ENCODE data around the gene ETF1.

ETF1 gene

GRCh38 chr5:138466125-138466899 is 76.7 kb downstream of the ETF1 start:
- ChIA-PET POLR2A (interaction anchor here (1.3 to 2.7 kb wide), 7 partner anchors 14 to 77 kb away, joined by 3 to 15 read pairs (median 6); partner anchors contain the start of gene ETF1), CTCF (interaction anchor here (0.6 to 29.7 kb wide), 7 partner anchors 8 to 109 kb away, joined by 3 to 494 read pairs (median 3); partner anchors contain the start of genes HSPA9 and REEP2)
- 32% methylated on average over 32 of the region's 39 CpGs for WGBS (ENCODE audit: insufficient coverage)
- no peak for DNase-seq
- H3K27ac ChIP-seq (ENCODE audit: insufficient read depth in 1 of 2, low read depth in 1 of 2, low read length in 2 of 2, poor library complexity in 1 of 2, severe bottlenecking in 2 of 2), result no peak overlapping the region
- H3K36me3 ChIP-seq (ENCODE audit: control insufficient read depth in 4 of 4, insufficient read depth in 4 of 4, low read length in 3 of 4), result peaks cover 0 to 18% (median 7%) of the 10 kb centered on the region in 4 experiments
- H3K27me3 ChIP-seq (replicated peaks in 2 of 5; ENCODE audit: control insufficient read depth in 4 of 5, insufficient read depth in 5 of 5, low read length in 4 of 5), result peaks cover 0 to 24% (median 11%) of the 10 kb centered on the region in 5 experiments
- peaks cover 0 to 30% (median 23%) of the 10 kb centered on the region in 4 experiments for H3K4me1 ChIP-seq (ENCODE audit: control extremely low read depth in 1 of 4, control insufficient read depth in 4 of 4, insufficient read depth in 4 of 4, low read length in 3 of 4)
- peak overlapping the region; percentile 73 to 89 (median 80) for H3K4me3 ChIP-seq (ENCODE audit: control insufficient read depth in 1 of 7, extremely low read depth in 1 of 7, insufficient read depth in 4 of 7, low read depth in 2 of 7, low read length in 6 of 7)
- no peaks in the 10 kb centered on the region for H3K9me3 ChIP-seq (ENCODE audit: control extremely low read depth in 1 of 5, control insufficient read depth in 4 of 5, insufficient read depth in 2 of 5, low read depth in 1 of 5, low read length in 4 of 5)

- Histone ChIP-seq H3K27me3 (replicated peaks in 2 of 5; ENCODE audit: control insufficient read depth in 4 of 5, insufficient read depth in 5 of 5, low read length in 4 of 5) (peaks cover 0 to 24% (median 8%) of the 10 kb centered on the region in 5 experiments), H3K36me3 (ENCODE audit: control insufficient read depth in 4 of 4, insufficient read depth in 4 of 4, low read length in 3 of 4) (peaks cover 0 to 18% (median 7%) of the 10 kb centered on the region in 4 experiments), H3K4me1 (ENCODE audit: control extremely low read depth in 1 of 4, control insufficient read depth in 4 of 4, insufficient read depth in 4 of 4, low read length in 3 of 4) (peaks cover under 1 to 30% (median 23%) of the 10 kb centered on the region in 4 experiments), H3K9me3 (ENCODE audit: control extremely low read depth in 1 of 5, control insufficient read depth in 4 of 5, insufficient read depth in 2 of 5, low read depth in 1 of 5, low read length in 4 of 5) (no peaks in the 10 kb centered on the region), H3K27ac (ENCODE audit: insufficient read depth in 1 of 2, low read depth in 1 of 2, low read length in 2 of 2, poor library complexity in 1 of 2, severe bottlenecking in 2 of 2) (peak within 1 kb of the TSS; percentile 66 to 88), H3K4me3 (ENCODE audit: control insufficient read depth in 1 of 7, extremely low read depth in 1 of 7, insufficient read depth in 4 of 7, low read depth in 2 of 7, low read length in 6 of 7) (peak within 1 kb of the TSS; percentile 73 to 89 (median 80))
- 0% methylated on average over 82 of the region's 85 CpGs for WGBS (ENCODE audit: insufficient coverage)
- POLR2A ChIA-PET, result interaction anchor here (0.6 to 2.7 kb wide), 16 partner anchors 11 to 1096 kb away, joined by 3 to 15 read pairs (median 6); partner anchors contain the start of genes ETF1 and UBE2D2
- CTCF ChIA-PET, result interaction anchor here (1.0 to 29.7 kb wide), 10 partner anchors 8 to 112 kb away, joined by 3 to 494 read pairs (median 3); partner anchors contain the start of gene HSPA9
- peak; percentile 94 to 97 (median 96) for DNase-seq
These were observed 77.5 kb downstream of the ETF1 start, which contains the start of gene EGR1 for GRCh38 chr5:138465261-138466124. EGR1 (plus strand) TSS chr5:138465479; CDS start chr5:138465762, 283 bp downstream.

- peak overlapping the region; percentile 66 to 88 for H3K27ac ChIP-seq (ENCODE audit: insufficient read depth in 1 of 2, low read depth in 1 of 2, low read length in 2 of 2, poor library complexity in 1 of 2, severe bottlenecking in 2 of 2)
- ChIA-PET POLR2A (interaction anchor here (0.6 to 2.7 kb wide), 16 partner anchors 12 to 1097 kb away, joined by 3 to 15 read pairs (median 6); partner anchors contain the start of genes ETF1 and UBE2D2), CTCF (interaction anchor here (0.8 to 29.7 kb wide), 11 partner anchors 9 to 111 kb away, joined by 3 to 494 read pairs (median 3); partner anchors contain the start of gene HSPA9)
- H3K4me3 ChIP-seq (ENCODE audit: control insufficient read depth in 1 of 7, extremely low read depth in 1 of 7, insufficient read depth in 4 of 7, low read depth in 2 of 7, low read length in 6 of 7), result peak overlapping the region; percentile 73 to 89 (median 80)
- WGBS (ENCODE audit: insufficient coverage), result 0% methylated on average over 52 of the region's 64 CpGs
- DNase-seq, result peak; percentile 98 to 99 (median 99)
- no peaks in the 10 kb centered on the region for H3K9me3 ChIP-seq (ENCODE audit: control extremely low read depth in 1 of 5, control insufficient read depth in 4 of 5, insufficient read depth in 2 of 5, low read depth in 1 of 5, low read length in 4 of 5)
- peaks cover 0 to 24% (median 8%) of the 10 kb centered on the region in 5 experiments for H3K27me3 ChIP-seq (replicated peaks in 2 of 5; ENCODE audit: control insufficient read depth in 4 of 5, insufficient read depth in 5 of 5, low read length in 4 of 5)
- H3K4me1 ChIP-seq (ENCODE audit: control extremely low read depth in 1 of 4, control insufficient read depth in 4 of 4, insufficient read depth in 4 of 4, low read length in 3 of 4), result peaks cover 2 to 37% (median 30%) of the 10 kb centered on the region in 4 experiments
- H3K36me3 ChIP-seq (ENCODE audit: control insufficient read depth in 4 of 4, insufficient read depth in 4 of 4, low read length in 3 of 4), result peaks cover 0 to 18% (median 7%) of the 10 kb centered on the region in 4 experiments
These were observed 78.4 kb downstream of the ETF1 start for GRCh38 chr5:138464388-138465260.

GRCh38 chr5:138464008-138464387 is 79.0 kb downstream of the ETF1 start:
- no peaks in the 10 kb centered on the region for H3K9me3 ChIP-seq (ENCODE audit: control extremely low read depth in 1 of 5, control insufficient read depth in 4 of 5, insufficient read depth in 2 of 5, low read depth in 1 of 5, low read length in 4 of 5)
- CTCF ChIA-PET, result interaction anchor here (0.8 to 29.7 kb wide), 5 partner anchors 14 to 84 kb away, joined by 3 to 494 read pairs (median 3); no protein-coding TSS in a partner anchor
- peaks cover 0 to 18% (median 7%) of the 10 kb centered on the region in 4 experiments for H3K36me3 ChIP-seq (ENCODE audit: control insufficient read depth in 4 of 4, insufficient read depth in 4 of 4, low read length in 3 of 4)
- H3K27me3 ChIP-seq (replicated peaks in 2 of 5; ENCODE audit: control insufficient read depth in 4 of 5, insufficient read depth in 5 of 5, low read length in 4 of 5), result peaks cover 0 to 24% (median 8%) of the 10 kb centered on the region in 5 experiments
- peaks cover 2 to 43% (median 36%) of the 10 kb centered on the region in 4 experiments for H3K4me1 ChIP-seq (ENCODE audit: control extremely low read depth in 1 of 4, control insufficient read depth in 4 of 4, insufficient read depth in 4 of 4, low read length in 3 of 4)
- POLR2A ChIA-PET, result interaction anchor here (0.9 to 2.7 kb wide), 6 partner anchors 15 to 125 kb away, joined by 3 to 15 read pairs (median 8); partner anchors contain the start of gene ETF1
- peak overlapping the region; percentile 66 to 88 for H3K27ac ChIP-seq (ENCODE audit: insufficient read depth in 1 of 2, low read depth in 1 of 2, low read length in 2 of 2, poor library complexity in 1 of 2, severe bottlenecking in 2 of 2)
- WGBS (ENCODE audit: insufficient coverage), result 0% methylated on average over 26 of the region's 34 CpGs
- DNase-seq, result peak; percentile 95 to 97 (median 95)
- H3K4me3 ChIP-seq (ENCODE audit: control insufficient read depth in 1 of 7, extremely low read depth in 1 of 7, insufficient read depth in 4 of 7, low read depth in 2 of 7, low read length in 6 of 7), result peak overlapping the region; percentile 73 to 89 (median 80)

GRCh38 chr5:138463419-138464007 is 79.5 kb downstream of the ETF1 start:
- H3K36me3 ChIP-seq (ENCODE audit: control insufficient read depth in 4 of 4, insufficient read depth in 4 of 4, low read length in 3 of 4), result peaks cover 0 to 18% (median 7%) of the 10 kb centered on the region in 4 experiments
- WGBS (ENCODE audit: insufficient coverage), result 17% methylated on average over 16 of the region's 21 CpGs
- H3K27ac ChIP-seq (ENCODE audit: insufficient read depth in 1 of 2, low read depth in 1 of 2, low read length in 2 of 2, poor library complexity in 1 of 2, severe bottlenecking in 2 of 2), result peak overlapping the region in 1 of 2 experiments; percentile 88
- POLR2A ChIA-PET, result interaction anchor here (0.6 to 2.4 kb wide), 4 partner anchors 15 to 124 kb away, joined by 3 to 11 read pairs (median 5); partner anchors contain the start of gene ETF1
- H3K4me3 ChIP-seq (ENCODE audit: control insufficient read depth in 1 of 7, extremely low read depth in 1 of 7, insufficient read depth in 4 of 7, low read depth in 2 of 7, low read length in 6 of 7), result peak overlapping the region; percentile 35 to 88 (median 78)
- no peaks in the 10 kb centered on the region for H3K9me3 ChIP-seq (ENCODE audit: control extremely low read depth in 1 of 5, control insufficient read depth in 4 of 5, insufficient read depth in 2 of 5, low read depth in 1 of 5, low read length in 4 of 5)
- DNase-seq, result peak in 2 of 3 donors; percentile 57 to 60
- CTCF ChIA-PET, result interaction anchor here (1.3 to 29.7 kb wide), 3 partner anchors 14 to 35 kb away, joined by 3 to 494 read pairs (median 143); no protein-coding TSS in a partner anchor
- peaks cover 2 to 48% (median 41%) of the 10 kb centered on the region in 4 experiments for H3K4me1 ChIP-seq (ENCODE audit: control extremely low read depth in 1 of 4, control insufficient read depth in 4 of 4, insufficient read depth in 4 of 4, low read length in 3 of 4)
- H3K27me3 ChIP-seq (replicated peaks in 2 of 5; ENCODE audit: control insufficient read depth in 4 of 5, insufficient read depth in 5 of 5, low read length in 4 of 5), result peaks cover 0 to 24% (median 8%) of the 10 kb centered on the region in 5 experiments

Measured in common myeloid progenitor, CD34-positive (primary cell).